Kidney epithelial cell (primary cell): ENCODE data around the gene NTMT1. TPM values are rescaled to one million over a fixed set of nuclear protein-coding genes. Genes with fewer than 3 reads are reported as not detected.

Source experiments
- DNase-seq: peaks from one replicate; pipeline ENCODE4 v3.0.0-alpha.2; 2010; ENCODE audit warnings: low read depth
- H3K27me3 ChIP-seq: 2 replicates; pipeline ENCODE4 v1.6.0; 2011; ENCODE audit warnings: low read length; ENCODE audit not compliant: control insufficient read depth, insufficient read depth
- H3K36me3 ChIP-seq: 2 replicates; pipeline ENCODE4 v1.5.1; 2011; ENCODE audit warnings: low read length; ENCODE audit not compliant: control insufficient read depth, insufficient read depth
- H3K4me3 ChIP-seq: 2 replicates; pipeline ENCODE4 v1.5.1; 2011; ENCODE audit warnings: low read depth, mild to moderate bottlenecking, control low read depth, low read length
- total RNA-seq: library from RNA; depleted of rRNA; stranded (reverse); fragments of >200 nt; gene quantifications from 2 replicates; pipeline ENCODE4 v1.2.3, GENCODE V29; 2015
- TF ChIP-seq, protein P1 (sequence below): IDR thresholded peaks from 2 replicates; pipeline ENCODE4 v1.5.1; 2011; ENCODE audit warnings: mild to moderate bottlenecking, moderate library complexity, low read length, control low read depth, inconsistent platforms; ENCODE audit not compliant: insufficient read depth, poor library complexity, severe bottlenecking

Gene NTMT1
- total RNA-seq, 1 donor from 2014 or later: 52.6 TPM

DNA sequence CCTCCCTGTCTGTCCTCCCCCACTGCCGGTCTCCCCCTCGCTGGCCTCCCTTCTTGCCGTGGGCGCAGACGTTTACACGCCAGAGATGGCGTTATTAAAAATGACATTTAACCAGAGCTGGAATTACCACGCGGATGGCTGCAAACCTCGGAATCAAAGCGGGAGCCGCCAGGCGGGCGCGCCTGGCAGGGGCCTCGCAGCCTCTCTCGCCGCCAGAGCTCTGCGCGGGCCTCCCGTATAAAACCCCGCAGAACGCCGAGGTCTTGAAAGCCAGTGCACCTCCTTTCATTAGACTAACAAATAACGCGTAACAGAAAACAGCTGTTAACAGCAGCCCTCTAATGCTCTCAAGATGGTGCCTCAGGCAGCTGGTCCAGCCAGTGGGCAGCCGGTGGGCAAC, 49.7 kb downstream of the NTMT1 start:
- no peak for DNase-seq
- Histone ChIP-seq H3K27me3 (peaks cover 64% of the 10 kb centered on the region), H3K4me3 (no peak overlapping the region)

DNA sequence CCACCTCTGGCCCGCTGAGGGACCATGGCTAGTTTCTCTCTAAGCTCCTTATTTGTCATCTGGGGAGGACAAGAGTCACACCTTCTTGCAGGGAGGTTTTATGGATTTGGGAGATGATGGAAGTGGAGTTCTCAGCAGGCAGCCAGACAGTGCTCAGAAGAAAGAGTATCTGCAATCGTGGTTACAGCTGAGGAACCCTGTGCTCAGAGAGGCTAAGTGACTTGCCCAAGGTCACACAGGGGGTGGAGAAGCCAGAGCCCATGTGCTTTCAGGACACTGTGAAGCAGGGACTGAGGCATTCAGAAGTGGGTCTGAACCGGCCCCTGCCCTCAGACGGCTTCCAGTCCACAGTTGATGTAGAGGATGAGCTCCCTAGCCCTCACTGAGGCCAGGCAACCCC, 50.3 kb downstream of the NTMT1 start:
- Histone ChIP-seq H3K27me3 (peaks cover 64% of the 10 kb centered on the region), H3K36me3 (no peaks in the 10 kb centered on the region), H3K4me3 (no peak overlapping the region)
- DNase-seq: no peak
- TF ChIP-seq, protein P1, sequence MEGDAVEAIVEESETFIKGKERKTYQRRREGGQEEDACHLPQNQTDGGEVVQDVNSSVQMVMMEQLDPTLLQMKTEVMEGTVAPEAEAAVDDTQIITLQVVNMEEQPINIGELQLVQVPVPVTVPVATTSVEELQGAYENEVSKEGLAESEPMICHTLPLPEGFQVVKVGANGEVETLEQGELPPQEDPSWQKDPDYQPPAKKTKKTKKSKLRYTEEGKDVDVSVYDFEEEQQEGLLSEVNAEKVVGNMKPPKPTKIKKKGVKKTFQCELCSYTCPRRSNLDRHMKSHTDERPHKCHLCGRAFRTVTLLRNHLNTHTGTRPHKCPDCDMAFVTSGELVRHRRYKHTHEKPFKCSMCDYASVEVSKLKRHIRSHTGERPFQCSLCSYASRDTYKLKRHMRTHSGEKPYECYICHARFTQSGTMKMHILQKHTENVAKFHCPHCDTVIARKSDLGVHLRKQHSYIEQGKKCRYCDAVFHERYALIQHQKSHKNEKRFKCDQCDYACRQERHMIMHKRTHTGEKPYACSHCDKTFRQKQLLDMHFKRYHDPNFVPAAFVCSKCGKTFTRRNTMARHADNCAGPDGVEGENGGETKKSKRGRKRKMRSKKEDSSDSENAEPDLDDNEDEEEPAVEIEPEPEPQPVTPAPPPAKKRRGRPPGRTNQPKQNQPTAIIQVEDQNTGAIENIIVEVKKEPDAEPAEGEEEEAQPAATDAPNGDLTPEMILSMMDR: no peak

More for the DNA sequence above, 49.7 kb downstream of the NTMT1 start:
- no peaks in the 10 kb centered on the region for H3K36me3 ChIP-seq
- TF ChIP-seq, protein P1: no peak

DNA sequence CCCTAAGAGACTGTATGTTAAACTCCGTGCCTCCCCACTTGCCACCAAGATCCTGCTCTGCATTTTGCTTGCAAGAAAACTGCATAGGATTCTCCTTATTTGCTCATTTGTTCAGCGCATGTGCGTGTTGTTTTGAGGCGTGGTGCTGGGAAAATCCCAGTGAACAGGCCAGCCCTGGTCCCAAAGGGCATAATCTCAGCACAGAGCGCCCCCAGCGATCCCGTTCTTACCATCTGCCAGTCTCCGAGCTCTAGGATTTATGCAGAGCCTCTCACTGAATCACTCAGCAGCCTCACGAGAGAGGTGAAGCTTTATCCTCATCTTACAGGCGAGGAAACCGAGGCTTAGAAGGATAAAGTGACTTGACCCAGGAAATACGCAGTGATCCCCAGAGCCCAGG, 51.0 kb downstream of the NTMT1 start:
- H3K4me3 ChIP-seq: no peak overlapping the region
- TF ChIP-seq, protein P1: no peak
- no peak for DNase-seq
- peaks cover 65% of the 10 kb centered on the region for H3K27me3 ChIP-seq
- no peaks in the 10 kb centered on the region for H3K36me3 ChIP-seq

DNA sequence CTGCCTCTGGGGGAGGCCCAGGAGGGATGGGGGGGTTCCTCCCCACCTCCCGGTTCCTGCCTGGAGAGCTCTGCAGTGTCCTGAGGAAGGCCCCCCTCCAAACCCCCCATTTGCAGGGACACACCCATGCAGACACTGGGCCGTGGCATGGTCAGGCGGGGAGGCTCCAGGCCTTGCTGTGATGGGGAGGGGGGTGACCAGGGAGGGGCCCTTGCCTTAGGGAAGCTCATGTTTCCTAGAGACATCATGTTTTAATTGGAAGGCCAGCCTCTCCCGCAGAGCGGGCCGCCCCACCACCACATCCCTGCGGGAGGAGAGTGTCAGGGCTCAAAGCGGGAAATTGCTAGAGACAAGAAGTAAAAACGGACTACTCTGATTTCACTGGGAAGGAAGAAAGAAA, 51.5 kb downstream of the NTMT1 start:
- Histone ChIP-seq H3K36me3 (no peaks in the 10 kb centered on the region), H3K4me3 (no peak overlapping the region), H3K27me3 (peaks cover 66% of the 10 kb centered on the region)

DNA sequence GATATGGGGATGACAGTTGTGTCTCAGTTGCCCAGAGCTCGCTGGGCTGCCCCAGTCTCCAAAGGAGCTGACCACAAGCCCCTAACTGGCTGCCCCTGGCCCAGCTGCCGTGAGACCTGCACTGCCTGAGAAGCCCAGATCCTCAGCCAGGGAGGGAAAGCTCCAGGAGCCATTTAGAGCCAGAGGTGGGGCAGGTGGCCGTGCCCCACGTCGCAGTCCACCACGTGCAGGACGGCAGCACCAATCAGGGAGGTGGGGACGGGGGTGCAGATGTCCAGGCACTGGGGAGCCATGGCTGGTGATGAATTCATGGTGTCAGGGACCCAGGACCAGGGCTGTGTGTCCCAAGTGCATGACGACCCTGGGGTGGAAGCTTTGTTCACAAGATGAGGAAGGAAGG, 52.9 kb downstream of the NTMT1 start:
- Histone ChIP-seq H3K36me3 (no peaks in the 10 kb centered on the region), H3K4me3 (no peak overlapping the region), H3K27me3 (peaks cover 60% of the 10 kb centered on the region)
- no peak for DNase-seq
- TF ChIP-seq, protein P1: no peak

More for the DNA sequence above, 51.5 kb downstream of the NTMT1 start:
- TF ChIP-seq, protein P1: no peak
- no peak for DNase-seq

DNA sequence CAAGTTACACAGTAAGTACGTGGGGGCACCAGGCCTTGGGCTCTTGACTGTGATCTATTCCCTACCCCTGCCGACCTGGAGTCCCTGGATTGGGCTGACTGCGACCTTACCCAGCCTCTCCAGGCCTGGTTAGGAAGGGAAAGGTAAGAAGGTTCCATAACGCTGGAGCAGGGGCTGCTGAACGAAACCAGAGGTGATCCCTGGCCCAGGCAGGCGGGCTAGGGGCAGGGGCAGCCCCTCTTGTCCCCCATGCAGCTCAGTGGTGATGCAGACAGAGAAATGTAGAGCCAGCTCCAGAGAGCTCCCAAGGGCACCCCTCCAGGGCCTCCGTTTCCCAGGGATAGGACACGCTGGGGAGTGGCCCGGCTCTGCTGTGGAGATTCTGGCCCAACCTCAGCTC, 53.6 kb downstream of the NTMT1 start:
- H3K27me3 ChIP-seq: peaks cover 54% of the 10 kb centered on the region
- no peaks in the 10 kb centered on the region for H3K36me3 ChIP-seq
- DNase-seq: no peak
- TF ChIP-seq, protein P1: no peak
- H3K4me3 ChIP-seq: no peak overlapping the region
